ENCODE data around the gene YDJC. TPM values are rescaled to one million over a fixed set of nuclear protein-coding genes. Genes with fewer than 3 reads are reported as not detected.

Gene YDJC
- total and polyA plus RNA-seq, 2 of the 4 experiments (the other 2 are of a cell fraction): 8.1 to 23.6 TPM

DNA sequence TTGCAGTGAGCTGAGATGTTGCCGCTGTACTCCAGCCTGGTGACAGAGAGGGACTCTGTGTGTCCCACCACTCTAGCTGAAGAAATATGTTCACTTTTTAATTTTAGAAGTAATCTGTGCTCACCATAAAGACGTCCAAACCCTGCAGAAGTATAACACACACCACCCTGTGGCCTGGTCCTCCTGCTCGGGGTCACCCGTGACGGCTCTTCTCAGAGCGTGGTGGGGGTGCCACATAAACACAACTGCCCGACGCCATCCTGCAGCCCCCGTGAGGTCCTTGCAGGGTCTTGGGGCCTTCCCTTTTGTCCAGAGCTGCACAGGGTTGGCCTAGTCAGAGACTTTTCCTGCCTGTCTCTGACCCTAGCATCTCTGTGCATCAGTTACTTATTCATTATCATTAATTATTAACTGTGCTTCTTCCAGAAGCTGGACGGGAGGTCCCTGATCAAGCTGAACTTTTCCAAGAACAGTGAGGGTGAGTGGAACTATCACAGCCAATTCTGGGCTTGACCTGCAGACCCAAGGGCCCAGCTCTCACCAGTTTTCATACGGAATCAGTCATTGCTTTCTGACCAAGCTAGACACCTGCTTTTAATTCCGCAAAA is 44.9 kb upstream of the YDJC start:
- Histone ChIP-seq H2AFZ (replicated peaks; ENCODE audit: low read length, poor library complexity) (no peak overlapping the region), H3K9ac (ENCODE audit: low read depth, low read length) (no peak overlapping the region), H3K56ac (ENCODE audit: extremely low read depth, insufficient read depth, low read length) (no peak overlapping the region), H3K27ac (ENCODE audit: insufficient read depth, low read length) (no peak overlapping the region), H3K4me2 (ENCODE audit: low read depth, low read length) (no peak overlapping the region), H3K23ac (ENCODE audit: low read depth, low read length) (no peak overlapping the region), H4K5ac (ENCODE audit: low read depth, low read length) (no peak overlapping the region), H3K27me3 (ENCODE audit: control insufficient read depth, insufficient read depth, low read length) (no peaks in the 10 kb centered on the region), H4K8ac (ENCODE audit: low read depth in 2 of 2, low read length in 2 of 2) (no peak overlapping the region), H2AK5ac (ENCODE audit: low read depth, low read length) (no peak overlapping the region), H3K4ac (ENCODE audit: low read depth, low read length) (no peak overlapping the region), H3K14ac (replicated peaks; ENCODE audit: low read depth, low read length) (no peak overlapping the region), H3K79me1 (ENCODE audit: low read depth in 1 of 2, low read length in 2 of 2) (peaks cover 15 to 22% of the 10 kb centered on the region in 2 experiments), H2BK15ac (ENCODE audit: low read depth, low read length) (no peak overlapping the region), H2BK20ac (ENCODE audit: low read depth, low read length) (no peak overlapping the region), H3K18ac (ENCODE audit: low read depth, low read length) (no peak overlapping the region), H4K20me1 (ENCODE audit: insufficient read depth, low read length) (no peaks in the 10 kb centered on the region; the same call in 1 of the 2 replicates), H3K9me1 (ENCODE audit: insufficient read depth, low read length) (no peaks in the 10 kb centered on the region), H4K91ac (ENCODE audit: insufficient read depth, low read depth, low read length) (no peak overlapping the region), H3K9me3 (ENCODE audit: control insufficient read depth, insufficient read depth, low read length) (no peaks in the 10 kb centered on the region), H3K36me3 (ENCODE audit: control insufficient read depth, insufficient read depth, low read length) (peaks cover 45% of the 10 kb centered on the region), H2BK5ac (ENCODE audit: low read depth, low read length, poor library complexity, severe bottlenecking) (no peak overlapping the region), H3K4me3 (ENCODE audit: insufficient read depth, low read depth, low read length) (no peak overlapping the region), H3K4me1 (ENCODE audit: control insufficient read depth, insufficient read depth, low read length) (no peaks in the 10 kb centered on the region), H2BK120ac (ENCODE audit: low read depth, low read length) (no peak overlapping the region), H2AK9ac (replicated peaks; ENCODE audit: low read depth, low read length, poor library complexity) (no peak overlapping the region)
- BruUV-seq (replicated peaks): no TSS peak
- CTCF ChIA-PET: no interaction called here
- TF ChIP-seq RFX5 (IDR thresholded peaks at IDR 0.05; ENCODE audit: low read depth, low read length) (no peak), MXI1 (IDR thresholded peaks at IDR 0.05; ENCODE audit: borderline replicate concordance, low read depth, low read length) (no peak), NFE2L2 (IDR thresholded peaks at IDR 0.05; ENCODE audit: low read depth, low read length) (no peak), CHD1 (IDR thresholded peaks at IDR 0.05; ENCODE audit: low read depth, low read length) (no peak), ELK1 (IDR thresholded peaks at IDR 0.05; ENCODE audit: borderline replicate concordance, low read depth, low read length) (no peak), RCOR1 (IDR thresholded peaks at IDR 0.05; ENCODE audit: insufficient replicate concordance, low read length) (no peak), SMC3 (IDR thresholded peaks at IDR 0.05; ENCODE audit: low read depth, low read length) (no peak), RAD21 (IDR thresholded peaks at IDR 0.05; ENCODE audit: low read length) (no peak), FOS (IDR thresholded peaks at IDR 0.05; ENCODE audit: low read depth, low read length) (no peak)
- intact Hi-C loops (cut with micrococcal nuclease) (no loop called here), in situ Hi-C loops (cut with MboI; ENCODE audit: low sequenced_read_pairs) (no loop called here), dilution Hi-C loops (cut with HindIII; ENCODE audit: low sequenced_read_pairs, unreplicated experiment) (no loop called here)
- 96% methylated on average over 4 of the region's 12 CpGs; no CpG with 5 or more reads in 1 of the 2 experiments for WGBS, 2 experiments (ENCODE audit: extremely low coverage in 2 of 2, insufficient read length in 1 of 2)
- DNase-seq: no peak
- POLR2A ChIA-PET (ENCODE audit: unreplicated experiment): no interaction called here
- ATAC-seq (ENCODE audit: low read depth): no peak

Data from IMR-90 (cell line).